Activated CD4-positive, alpha-beta T cell treated with anti-CD3 and anti-CD28 coated beads, Interleukin-2, amount 50 U/mL, for 1 hour (primary cell): ENCODE data around the gene CD7.

Source experiments
- DNase-seq: peaks from one replicate; pipeline ENCODE4 v3.0.0-alpha.2; 2020

CD7 gene

DNA sequence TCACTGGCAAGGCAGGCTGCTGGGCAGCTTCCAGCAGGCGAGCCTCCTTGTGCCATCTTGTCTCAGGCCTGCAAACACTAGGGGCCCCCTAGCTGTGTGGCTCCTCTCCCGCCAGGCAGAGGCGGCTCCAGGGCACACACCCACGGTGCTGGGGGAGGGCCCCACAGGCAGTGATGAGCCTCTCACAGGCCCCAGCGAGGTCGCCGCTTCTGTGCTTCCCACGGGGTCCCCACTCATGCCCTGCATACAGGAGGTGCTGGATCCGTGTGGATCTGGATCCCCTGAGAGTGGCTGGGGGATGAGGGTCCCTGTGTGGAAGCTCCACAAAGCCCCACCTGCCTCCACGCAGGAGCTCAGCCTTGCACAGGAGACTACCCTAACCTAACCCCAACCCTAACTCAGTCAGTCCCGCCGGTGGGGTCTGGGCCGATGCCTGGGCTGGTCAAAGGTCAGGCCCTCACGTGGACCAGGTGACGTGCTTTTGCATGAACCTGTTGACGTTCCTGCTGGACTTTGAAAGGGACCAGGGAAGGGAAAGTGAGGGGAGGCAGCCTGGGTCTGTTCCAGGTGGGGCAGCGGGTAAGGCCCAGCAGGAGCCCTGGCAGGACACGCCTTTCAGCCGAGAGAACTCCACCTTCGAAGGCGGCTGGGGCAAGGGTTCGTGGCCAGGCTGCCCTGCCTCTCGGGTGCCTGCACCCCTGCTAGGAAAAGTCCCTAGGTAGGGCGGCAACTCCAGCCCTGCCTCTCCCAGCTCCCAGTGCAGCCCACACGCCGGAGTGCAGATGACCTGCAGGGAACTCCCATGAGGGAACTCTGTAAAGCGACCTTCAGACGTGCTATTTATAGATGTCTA is 11.0 kb upstream of the CD7 start:
- no peak for DNase-seq

GRCh38 chr17:82327757-82328140 is 10.3 kb upstream of the CD7 start:
- DNase-seq: no peak

DNA sequence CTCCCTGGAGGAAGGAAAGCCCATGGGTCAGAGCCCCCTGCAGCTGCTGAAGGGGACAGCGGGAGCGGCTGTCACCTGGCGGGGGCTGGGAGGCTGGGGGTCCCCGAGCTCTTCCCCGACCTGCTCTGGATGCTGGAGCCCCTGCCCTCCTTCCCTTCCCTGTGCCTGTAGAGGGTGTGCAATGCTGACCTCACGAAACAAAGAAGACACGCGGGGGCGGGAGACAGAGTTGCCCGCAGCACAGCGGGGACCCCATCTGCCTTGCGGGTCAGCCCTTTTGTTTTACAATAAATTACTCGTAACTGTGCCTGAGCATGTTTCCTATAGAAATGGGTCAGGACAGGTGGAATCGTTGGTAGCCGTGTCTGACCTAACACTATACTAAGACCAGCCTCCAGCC is 9.9 kb upstream of the CD7 start:
- no peak for DNase-seq

DNA sequence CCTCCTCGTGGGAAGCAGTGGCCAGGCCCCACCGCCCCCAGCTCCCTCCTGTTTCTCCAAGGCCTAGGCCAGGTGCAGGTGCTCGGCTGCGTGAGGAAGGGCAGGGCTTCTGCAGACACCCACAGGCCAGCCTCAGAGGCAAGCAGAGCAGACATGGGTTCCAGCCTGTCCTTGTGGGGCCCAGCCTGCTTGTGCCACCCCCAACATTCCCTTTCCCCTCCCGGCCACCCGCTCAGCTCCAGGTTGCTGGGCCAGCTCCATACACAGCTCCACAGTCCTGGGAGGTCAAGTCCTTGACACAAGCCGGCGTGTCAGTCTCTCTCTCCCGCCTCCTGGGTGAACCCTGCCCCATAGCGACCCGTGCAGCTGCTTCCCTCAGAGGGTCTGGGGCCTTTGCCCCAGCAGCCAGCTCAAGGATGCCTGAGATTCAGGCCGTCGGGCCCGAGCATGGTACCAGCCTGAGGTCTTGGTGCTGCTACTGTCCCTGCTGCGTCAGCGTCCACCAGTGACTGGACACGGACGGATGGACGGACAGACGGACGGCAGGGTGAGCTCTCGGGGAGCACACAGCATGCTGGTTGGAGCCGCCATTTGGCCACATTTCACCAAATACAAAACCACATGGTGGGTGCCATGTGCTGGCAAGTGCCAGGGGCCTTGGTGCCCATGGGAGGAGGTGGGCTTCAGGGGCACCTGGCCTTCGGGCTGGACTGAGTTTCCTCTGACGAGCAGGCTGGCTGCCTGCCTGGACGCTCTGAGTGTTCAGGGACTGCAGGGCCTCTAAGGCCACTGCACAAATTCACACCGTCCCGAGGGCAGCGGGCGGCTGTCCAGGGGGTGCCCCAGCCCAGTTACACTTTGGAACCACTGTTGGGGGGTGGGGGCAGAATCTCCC is 8.1 kb upstream of the CD7 start:
- no peak for DNase-seq

DNA sequence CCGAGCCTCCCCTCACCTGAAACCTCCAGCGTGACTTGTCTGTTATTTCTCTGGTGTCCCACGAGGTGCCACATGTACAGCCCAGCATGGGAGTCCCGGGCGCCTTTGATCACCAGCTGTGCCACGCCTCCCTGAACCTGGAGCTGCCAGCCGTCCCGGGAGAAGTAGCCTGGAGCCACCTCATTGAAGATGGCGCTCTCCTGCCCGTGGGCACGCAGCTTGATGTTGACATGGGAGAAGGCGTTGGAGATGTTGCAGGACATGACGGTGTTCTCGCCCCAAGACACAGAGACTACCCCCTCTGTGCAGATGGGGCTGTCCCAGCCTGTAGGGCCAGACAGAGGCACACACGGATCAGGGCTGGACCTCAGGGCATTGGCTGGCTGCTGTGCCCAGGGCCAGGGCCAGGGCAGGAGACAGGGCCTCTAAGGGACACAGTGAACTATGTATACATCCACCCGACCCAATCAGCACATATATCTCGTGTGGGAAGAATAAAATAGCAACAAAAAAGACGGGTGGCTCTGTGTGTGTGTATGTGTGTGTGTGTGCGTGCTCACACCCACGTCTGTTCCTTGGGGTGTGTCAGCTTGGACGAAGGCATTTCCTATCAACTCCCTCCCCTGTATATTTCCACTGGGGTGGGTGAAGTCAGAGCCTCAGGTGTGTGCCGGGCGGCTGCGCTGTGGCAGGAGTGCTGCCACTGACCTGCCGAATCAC is 7.3 kb upstream of the CD7 start:
- no peak for DNase-seq

- no peak for DNase-seq
These were observed 6.3 kb upstream of the CD7 start for GRCh38 chr17:82323514-82324234.

DNA sequence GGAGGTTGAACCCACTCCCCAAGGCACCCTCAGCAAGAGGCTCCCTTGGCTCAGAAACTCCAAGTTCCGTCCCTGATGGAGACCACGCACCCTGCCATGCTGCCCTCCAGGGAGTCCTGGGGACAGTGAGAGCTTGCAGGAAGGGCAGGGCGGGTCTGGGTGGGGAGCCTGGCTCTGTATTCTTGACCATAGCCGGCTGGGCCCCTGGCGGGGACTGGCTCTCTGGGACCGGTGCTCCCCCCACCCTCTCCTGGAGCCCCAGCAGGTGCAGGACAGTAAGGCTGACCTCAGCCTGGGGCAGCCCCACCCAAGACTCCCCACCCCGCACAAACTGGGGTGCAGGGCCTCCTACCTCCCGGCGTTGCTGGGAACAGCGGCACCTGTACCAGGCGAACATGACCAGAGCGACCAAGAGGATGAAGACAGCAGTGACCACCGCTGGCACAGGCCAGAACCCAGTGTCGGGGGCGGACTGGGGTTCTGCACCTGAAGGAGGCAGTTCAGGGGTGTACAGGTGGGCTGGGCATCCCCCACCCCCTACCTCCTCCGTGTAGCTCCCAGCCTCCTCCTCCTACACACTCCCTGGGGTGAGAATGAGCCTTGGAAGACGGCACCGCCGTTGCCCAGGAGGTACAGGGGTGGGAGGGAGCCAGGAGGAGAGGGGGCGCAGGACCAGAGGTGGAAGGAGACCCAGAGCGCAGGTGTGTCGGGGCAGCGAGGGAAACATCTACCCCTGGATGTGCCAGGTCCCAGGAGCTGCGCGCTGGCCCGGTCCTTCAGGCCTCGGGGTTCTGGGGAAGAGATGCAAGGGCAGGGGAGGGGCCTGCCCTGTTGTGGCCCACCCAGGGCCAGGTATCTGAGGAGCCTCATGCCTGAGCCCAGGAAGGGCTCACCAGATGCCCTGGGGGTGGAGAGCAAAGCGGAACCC is 5.4 kb upstream of the CD7 start:
- no peak for DNase-seq

DNA sequence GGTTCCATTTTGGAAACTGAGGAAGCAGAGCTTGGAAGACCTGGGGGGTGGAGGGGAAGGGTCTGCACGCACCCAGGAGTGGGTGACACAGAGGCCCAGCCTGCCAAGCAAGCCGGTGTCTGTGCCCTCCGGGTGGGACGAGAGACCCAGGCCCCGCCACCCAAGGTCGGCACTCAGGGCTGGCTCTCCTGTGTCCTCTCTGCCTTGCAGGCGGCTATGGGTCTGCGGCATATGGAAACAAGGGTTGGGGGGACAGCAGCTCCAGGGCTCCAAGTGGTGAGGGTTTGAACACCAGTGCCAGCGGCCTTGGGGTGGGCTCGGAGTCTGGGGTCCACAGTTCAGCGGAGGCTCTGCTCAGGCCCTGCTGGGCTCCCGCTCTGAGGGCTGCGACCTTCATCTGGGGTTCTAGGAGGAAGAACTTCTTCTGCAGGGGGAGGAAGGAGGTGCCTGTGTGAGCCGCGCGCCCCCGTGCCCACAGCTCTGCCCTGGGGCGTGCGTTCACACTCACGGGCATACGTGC is 4.6 kb upstream of the CD7 start:
- no peak for DNase-seq

DNA sequence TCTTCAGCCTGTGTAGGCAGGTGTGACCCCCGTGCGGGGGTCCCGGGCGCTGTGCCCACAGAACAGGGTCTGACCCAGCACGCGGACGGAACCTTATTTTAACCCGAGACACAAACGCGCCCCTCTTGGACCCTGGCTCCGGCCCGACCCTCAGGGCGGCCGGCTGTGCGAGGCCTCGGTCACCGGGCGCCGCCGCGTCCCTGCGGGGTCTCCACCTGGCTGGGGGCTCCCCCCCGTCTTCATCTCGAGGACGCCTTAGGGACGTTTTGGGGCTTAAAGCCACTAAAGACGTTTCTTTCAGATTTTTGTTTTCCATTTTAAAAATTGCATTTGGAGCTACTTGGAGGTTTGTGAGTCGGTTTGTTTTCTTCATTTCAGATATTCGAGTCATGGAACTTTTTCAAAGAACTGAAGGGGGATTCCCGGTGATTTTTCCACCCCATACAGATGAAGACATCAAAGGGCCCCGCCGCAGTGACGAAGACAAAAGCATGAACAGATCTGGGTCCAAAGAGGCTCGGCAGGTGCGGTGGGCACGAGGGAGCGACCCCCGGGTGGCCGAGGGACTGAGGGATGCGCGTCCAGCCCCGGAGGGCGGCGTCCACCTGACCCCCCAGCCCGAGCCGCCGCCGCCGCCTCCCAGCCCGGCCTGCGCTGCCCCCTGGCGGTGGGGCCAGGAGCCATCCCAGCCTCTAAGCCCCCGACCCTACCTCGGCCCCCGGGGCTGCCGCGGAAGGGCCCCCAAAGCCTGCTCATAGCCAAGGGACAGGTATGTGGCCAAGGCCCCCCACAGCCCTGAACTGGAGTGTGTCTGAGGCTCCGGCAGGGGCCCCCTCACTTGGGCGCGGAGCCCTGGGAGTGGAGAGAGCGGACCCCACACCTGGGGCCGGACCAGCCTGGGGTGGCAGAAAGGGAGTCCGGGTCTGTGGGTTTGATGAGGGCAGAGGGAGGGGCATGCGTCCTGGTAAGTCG is 3.8 kb upstream of the CD7 start:
- peak; percentile 84 for DNase-seq

DNA sequence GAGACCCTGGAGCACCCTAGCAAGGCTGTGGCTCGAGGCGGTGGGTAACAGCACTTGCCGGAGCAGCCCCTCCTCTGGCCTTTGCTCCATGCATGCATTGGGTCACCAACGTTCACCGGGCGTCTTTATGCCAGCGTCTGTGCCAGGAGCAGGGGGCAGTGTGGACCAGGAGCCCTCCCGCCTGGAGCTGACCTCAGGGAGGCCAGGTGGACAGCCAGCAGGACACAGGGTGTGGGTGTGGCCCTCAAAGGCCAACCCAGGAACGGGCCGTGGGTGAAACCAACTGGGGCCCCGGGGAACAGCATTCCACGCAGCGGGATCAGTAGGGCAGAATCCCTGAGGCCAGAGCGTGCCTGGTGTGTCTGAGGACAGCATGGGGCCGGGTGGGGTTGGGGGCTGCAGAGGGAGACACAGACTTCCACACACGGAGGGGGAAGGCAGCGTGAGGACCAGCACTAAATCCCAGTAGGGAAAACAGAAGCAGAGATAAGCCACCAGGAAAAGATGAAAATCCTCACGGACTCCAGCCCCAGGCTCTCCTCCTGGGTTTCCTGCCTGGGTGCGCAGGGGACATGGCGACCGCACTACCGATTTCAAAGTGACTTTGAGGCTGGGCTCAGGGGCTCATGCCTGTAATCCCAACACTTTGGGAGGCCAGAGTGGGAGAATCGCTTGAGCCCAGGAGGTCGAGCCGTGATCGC is 2.9 kb upstream of the CD7 start:
- no peak for DNase-seq

GRCh38 chr17:82319619-82320062 is 2.2 kb upstream of the CD7 start:
- DNase-seq: no peak

DNA sequence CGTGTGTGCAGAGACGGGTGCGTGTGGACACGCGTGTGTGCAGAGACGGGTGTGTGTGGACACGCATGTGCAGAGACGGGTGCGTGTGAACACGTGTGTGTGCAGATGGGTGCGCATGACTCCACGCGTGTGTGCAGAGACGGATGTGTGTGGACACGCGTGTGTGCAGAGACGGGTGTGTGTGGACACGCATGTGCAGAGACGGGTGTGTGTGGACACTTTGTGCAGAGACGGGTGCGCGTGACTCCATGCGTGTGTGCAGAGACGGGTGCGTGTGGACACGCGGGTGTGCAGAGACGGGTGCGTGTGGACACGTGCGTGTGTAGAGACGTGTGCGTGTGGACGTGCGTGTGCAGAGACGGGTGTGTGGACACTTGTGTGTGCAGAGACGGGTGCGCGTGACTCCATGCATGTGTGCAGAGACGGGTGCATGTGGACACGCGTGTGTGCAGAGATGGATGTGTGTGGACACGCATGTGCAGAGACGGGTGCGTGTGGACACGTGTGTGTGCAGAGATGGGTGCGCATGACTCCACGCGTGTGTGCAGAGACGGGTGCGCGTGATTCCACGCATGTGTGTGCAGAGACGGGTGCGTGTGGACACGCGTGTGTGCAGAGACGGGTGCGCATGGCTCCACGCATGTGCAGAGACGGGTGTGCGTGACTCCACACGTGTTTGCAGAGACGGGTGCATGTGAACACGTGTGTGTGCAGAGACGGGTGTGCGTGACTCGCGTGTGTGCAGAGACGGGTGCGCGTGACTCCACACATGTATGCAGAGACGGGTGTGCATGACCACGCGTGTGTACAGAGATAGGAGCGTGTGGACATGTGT is 1.6 kb upstream of the CD7 start:
- no peak for DNase-seq

DNA sequence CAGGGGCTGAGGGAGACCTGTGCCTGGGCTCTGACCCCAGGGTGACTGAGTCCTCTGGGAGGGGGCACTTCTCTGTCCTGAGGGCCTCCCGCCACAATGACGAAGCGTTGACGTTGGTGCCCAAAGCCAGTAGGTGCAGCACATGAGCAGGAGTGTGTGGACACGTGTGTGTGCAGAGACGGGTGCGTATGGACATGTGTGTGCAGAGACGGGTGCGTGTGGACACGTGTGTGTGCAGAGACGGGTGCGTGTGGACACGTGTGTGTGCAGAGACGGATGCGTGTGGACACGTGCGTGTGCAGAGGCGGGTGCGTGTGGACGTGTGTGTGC is 726 bp upstream of the CD7 start:
- DNase-seq: no peak

GRCh38 chr17:82316651-82317393 is 586 bp downstream of the CD7 start:
- DNase-seq: no peak

DNA sequence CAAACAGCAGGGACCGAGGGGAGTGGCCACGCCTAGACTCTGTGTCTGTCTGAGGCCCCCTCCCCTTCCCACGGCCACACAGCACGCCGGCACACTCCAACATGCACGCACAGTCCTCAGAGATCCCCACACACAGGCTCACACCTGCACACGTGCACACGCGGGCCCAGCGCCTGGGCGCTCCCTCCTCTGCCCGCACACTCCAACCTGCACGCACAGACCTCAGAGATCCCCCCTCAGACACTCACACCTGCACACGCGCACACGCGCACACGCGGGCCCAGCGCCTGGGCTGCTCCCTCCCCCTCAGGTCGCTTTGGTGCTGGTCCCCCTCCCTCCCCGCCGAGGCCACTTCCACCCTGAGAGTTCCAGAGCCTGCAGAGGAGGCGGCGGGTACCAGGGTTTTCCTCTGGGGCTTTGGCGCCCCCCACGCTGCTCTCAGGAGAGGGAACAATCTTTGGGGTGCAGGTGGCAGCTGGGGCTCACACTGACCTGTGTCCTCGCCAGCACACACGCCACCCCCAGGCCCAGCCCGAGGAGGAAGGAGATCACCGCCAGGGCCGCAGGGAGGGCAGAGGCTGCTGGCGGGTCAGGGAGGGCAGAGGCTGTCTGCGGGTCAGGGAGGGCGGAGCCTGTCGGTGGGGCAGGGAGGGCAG is 1.6 kb downstream of the CD7 start:
- peak; percentile 60 for DNase-seq

GRCh38 chr17:82314727-82315605 is 2.4 kb downstream of the CD7 start:
- DNase-seq: no peak
